22Rv1 (cell line): ENCODE results near the gene LPCAT2.

ENCODE experiments used
- CTCF ChIP-seq: fragments of 450-650 bp; IDR thresholded peaks from 2 replicates; pipeline ENCODE4 v1.5.1; 2017; ENCODE audit warnings: mild to moderate bottlenecking
- ZFX ChIP-seq: fragments of 450-650 bp; IDR thresholded peaks from 2 replicates; pipeline ENCODE4 v1.6.1; 2017; ENCODE audit warnings: antibody characterized with exemption, borderline replicate concordance

DNA sequence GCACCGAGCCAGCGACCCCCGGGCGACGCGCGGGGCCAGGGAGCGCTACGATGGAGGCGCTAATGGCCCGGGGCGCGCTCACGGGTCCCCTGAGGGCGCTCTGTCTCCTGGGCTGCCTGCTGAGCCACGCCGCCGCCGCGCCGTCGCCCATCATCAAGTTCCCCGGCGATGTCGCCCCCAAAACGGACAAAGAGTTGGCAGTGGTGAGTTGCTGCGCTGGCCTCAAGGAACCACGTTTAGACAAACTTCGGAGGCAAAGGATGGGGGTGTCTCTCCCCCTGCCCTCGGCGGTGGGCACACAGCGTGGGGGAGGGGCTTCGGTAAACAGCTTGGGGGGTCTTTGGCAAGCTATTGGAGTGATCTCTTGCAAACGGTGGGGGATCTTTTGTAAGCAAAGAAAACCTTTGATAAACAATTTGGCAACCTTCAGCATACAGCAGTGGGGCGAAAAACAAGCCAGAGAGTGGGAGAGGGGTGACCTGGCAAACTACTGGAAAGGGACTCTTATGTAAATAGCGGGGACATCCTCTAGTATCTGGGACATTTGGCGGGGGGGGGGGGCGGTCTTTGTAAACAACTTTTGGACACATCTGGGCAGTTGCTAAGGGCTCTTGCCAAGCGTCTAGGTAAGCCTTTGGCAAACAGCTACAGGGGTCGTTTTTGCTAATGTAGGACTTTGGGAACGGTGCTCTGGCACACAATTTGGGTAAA is 29.3 kb upstream of the LPCAT2 start:
- TF ChIP-seq CTCF (no peak), ZFX (no peak)
